OCI-LY7 (cell line): ENCODE results near the gene OSER1. TPM values are rescaled to one million over a fixed set of nuclear protein-coding genes. Genes with fewer than 3 reads are reported as not detected.
"Not testable (repeated sequence)": the region's sequence is repeated elsewhere in the genome, so short reads cannot be mapped to it uniquely, and the experiment has no call there.

Source experiments
- BruUV-seq: library from RNA; stranded (reverse); fragments of 400-500 nt; replicated peaks from 2 replicates; lab custom pipeline; 2021; lab: Mats Ljungman, UMichigan
- CTCF ChIA-PET: fragments of 300-600 bp; sonication (Branson Sonifier 250); formaldehyde crosslinking; loops from one replicate; lab custom pipeline; 2022; ENCODE audit warnings: antibody characterized with exemption; ENCODE audit not compliant: unreplicated experiment; lab: Charles Lee
- POLR2A ChIA-PET: fragments of 300-600 bp; sonication (Branson Sonifier 250); formaldehyde crosslinking; loops from one replicate; lab custom pipeline; 2022; ENCODE audit warnings: antibody characterized with exemption; lab: Charles Lee
- DNase-seq: peaks from one replicate; pipeline ENCODE4 v3.0.0-alpha.2; 2015; ENCODE audit warnings: low spot score
- H2AFZ ChIP-seq: fragments of 200-600 bp; sonication (generic), shearing (Covaris generic); 2 replicates; pipeline ENCODE4 v1.6.1; 2014; ENCODE audit warnings: mild to moderate bottlenecking, antibody characterized with exemption, low read length, moderate library complexity
- H3K27ac ChIP-seq: fragments of 200-600 bp; sonication (generic); 2 replicates; pipeline ENCODE4 v1.5.1; 2014; ENCODE audit warnings: mixed run types, low read depth, mild to moderate bottlenecking, moderate library complexity, low read length, inconsistent platforms; ENCODE audit not compliant: poor library complexity, severe bottlenecking
- H3K36me3 ChIP-seq: fragments of 200-600 bp; sonication (generic); 2 replicates; pipeline ENCODE4 v1.6.1; 2014; ENCODE audit warnings: mild to moderate bottlenecking, antibody characterized with exemption, low read length, moderate library complexity, mixed read lengths; ENCODE audit not compliant: insufficient read depth
- H3K4me1 ChIP-seq: fragments of 200-600 bp; sonication (generic); 2 replicates; pipeline ENCODE4 v1.5.1; 2014; ENCODE audit warnings: mild to moderate bottlenecking, low read length; ENCODE audit not compliant: insufficient read depth, poor library complexity, severe bottlenecking
- H3K4me2 ChIP-seq: fragments of 200-600 bp; sonication (generic); 2 replicates; pipeline ENCODE4 v1.6.1; 2014; ENCODE audit warnings: mild to moderate bottlenecking, low read length
- H3K4me3 ChIP-seq: fragments of 200-600 bp; sonication (generic); 2 replicates; pipeline ENCODE4 v1.5.1; 2014; ENCODE audit warnings: mild to moderate bottlenecking, low read depth, low read length; ENCODE audit not compliant: poor library complexity, severe bottlenecking
- H3K79me2 ChIP-seq: fragments of 200-600 bp; sonication (generic); 2 replicates; pipeline ENCODE4 v1.6.1; 2016; ENCODE audit warnings: low read depth, mild to moderate bottlenecking, low read length, moderate library complexity, mixed read lengths; ENCODE audit not compliant: insufficient read depth
- H3K9me2 ChIP-seq: fragments of 200-600 bp; sonication (generic); 2 replicates; pipeline ENCODE4 v1.6.1; 2016; ENCODE audit warnings: mild to moderate bottlenecking, low read length, mixed read lengths; ENCODE audit not compliant: insufficient read depth
- H3K9me3 ChIP-seq: fragments of 200-600 bp; sonication (generic); 2 replicates; pipeline ENCODE4 v1.6.1; 2014; ENCODE audit warnings: mild to moderate bottlenecking, mixed run types, low read length, mixed read lengths
- H4K20me1 ChIP-seq: fragments of 200-600 bp; sonication (generic); 2 replicates; pipeline ENCODE4 v1.6.1; 2014; ENCODE audit warnings: mild to moderate bottlenecking, antibody characterized with exemption, low read length, moderate library complexity, mixed read lengths; ENCODE audit not compliant: insufficient read depth
- CTCF ChIP-seq: fragments of 200-600 bp; sonication (generic); conservative IDR thresholded peaks from 2 replicates; pipeline ENCODE4 v1.5.1; 2014; ENCODE audit warnings: mild to moderate bottlenecking, antibody characterized with exemption, low read length, moderate library complexity, mixed read lengths
- EZH2phosphoT487 ChIP-seq: fragments of 200-600 bp; sonication (generic); IDR thresholded peaks from 2 replicates; pipeline ENCODE4 v1.6.1; 2018; ENCODE audit warnings: low read depth, borderline replicate concordance, mild to moderate bottlenecking, mixed run types, antibody characterized with exemption, low read length, moderate library complexity, mixed read lengths
- intact Hi-C: fragments of 100-400 bp; cut with micrococcal nuclease; formaldehyde crosslinking; loops from one replicate; pipeline ENCODE4 v1.10.0; 2022; ENCODE audit not compliant: unreplicated experiment
- total RNA-seq, 2 experiments: library from RNA; depleted of rRNA in 1 of 2; stranded (reverse); fragments of >200 nt in 1 of 2; shearing (Covaris generic) in 1 of 2; gene quantifications; 2 replicates each; pipeline ENCODE4 v1.2.3, GENCODE V29; 2014 to 2022

OSER1 gene
- total RNA-seq, 2 experiments from 2014 or later: 28.1 to 31.9 TPM

- no TSS peak for BruUV-seq
Observed at GRCh38 chr20:44241796-44242195, 31.2 kb upstream of the OSER1 start.

DNA sequence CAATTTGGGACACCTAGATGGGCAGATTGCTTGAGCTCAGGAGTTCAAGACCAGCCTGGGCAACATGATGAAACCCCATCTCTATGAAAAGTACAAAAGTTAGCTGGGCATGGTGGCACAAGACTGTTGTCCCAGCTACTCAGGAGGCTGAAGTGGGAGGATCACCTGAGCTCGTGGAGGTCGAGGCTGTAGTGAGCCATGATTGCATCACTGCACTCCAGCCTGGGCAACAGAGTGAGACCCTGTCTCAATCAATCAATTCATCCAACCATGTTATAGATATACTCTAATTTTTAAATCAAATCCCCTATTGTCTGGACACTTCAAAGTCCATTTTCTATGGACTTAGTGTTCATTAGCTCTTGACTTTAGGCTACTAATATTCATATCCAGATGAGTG is 26.3 kb upstream of the OSER1 start:
- POLR2A ChIA-PET, H3K4me1 ChIP-seq, H3K9me3 ChIP-seq, H2AFZ ChIP-seq, H3K36me3 ChIP-seq, intact Hi-C loops, CTCF ChIA-PET, H3K27ac ChIP-seq, DNase-seq, H4K20me1 ChIP-seq, H3K4me2 ChIP-seq, H3K79me2 ChIP-seq, H3K4me3 ChIP-seq, BruUV-seq, H3K9me2 ChIP-seq: not testable (repeated sequence)

More at GRCh38 chr20:44241796-44242195, 31.2 kb upstream of the OSER1 start:
- no peaks in the 10 kb centered on the region for H3K36me3 ChIP-seq
- intact Hi-C loops: no loop called here
- no peaks in the 10 kb centered on the region for H3K79me2 ChIP-seq
- no peak overlapping the region for H3K4me2 ChIP-seq
- H4K20me1 ChIP-seq: no peaks in the 10 kb centered on the region
- TF ChIP-seq CTCF (no peak), EZH2phosphoT487 (no peak)
- no peak overlapping the region for H3K4me3 ChIP-seq
- H2AFZ ChIP-seq: no peak overlapping the region
- no peak for DNase-seq
- H3K9me2 ChIP-seq: no peaks in the 10 kb centered on the region
- no peaks in the 10 kb centered on the region for H3K9me3 ChIP-seq
- no peaks in the 10 kb centered on the region for H3K4me1 ChIP-seq
- ChIA-PET CTCF (no interaction called here), POLR2A (no interaction called here)
- no peak overlapping the region for H3K27ac ChIP-seq

GRCh38 chr20:44235702-44236101 is 25.1 kb upstream of the OSER1 start:
- no peak for DNase-seq
- intact Hi-C loops: no loop called here
- no peak overlapping the region for H2AFZ ChIP-seq
- no peaks in the 10 kb centered on the region for H3K79me2 ChIP-seq
- no TSS peak for BruUV-seq
- ChIA-PET CTCF (no interaction called here), POLR2A (no interaction called here)
- no peaks in the 10 kb centered on the region for H3K36me3 ChIP-seq
- H3K9me3 ChIP-seq: no peaks in the 10 kb centered on the region
- no peak overlapping the region for H3K4me2 ChIP-seq
- TF ChIP-seq CTCF: no peak
- TF ChIP-seq EZH2phosphoT487: no peak
- no peaks in the 10 kb centered on the region for H4K20me1 ChIP-seq
- H3K4me1 ChIP-seq: no peaks in the 10 kb centered on the region
- no peak overlapping the region for H3K4me3 ChIP-seq
- H3K27ac ChIP-seq: no peak overlapping the region
- H3K9me2 ChIP-seq: no peaks in the 10 kb centered on the region
